SK-N-SH (cell line): ENCODE data around the gene KSR2. TPM values are rescaled to one million over a fixed set of nuclear protein-coding genes. Genes with fewer than 3 reads are reported as not detected.
A peak's percentile ranks its signal among the peaks of the same experiment; 100 is the strongest.

Source experiments
- CTCF ChIA-PET: fragments of 300-600, 350-600 bp; formaldehyde crosslinking; extraction: SDS; loops from one replicate; lab custom pipeline; 2021; lab: Yijun Ruan, JAX
- POLR2A ChIA-PET: fragments of 350-600 bp; sonication (Branson Sonifier 250); formaldehyde crosslinking; extraction: SDS; loops from one replicate; lab custom pipeline; 2020; ENCODE audit warnings: antibody characterized with exemption, inconsistent platforms; lab: Yijun Ruan, JAX
- DNase-seq: peaks from one replicate; pipeline ENCODE4 v3.0.0; 2012
- H2AFZ ChIP-seq: fragments of 200-600 bp; sonication (generic); 2 replicates; pipeline ENCODE4 v1.8.1; 2016; ENCODE audit warnings: antibody characterized with exemption, mild to moderate bottlenecking, low read depth
- H3F3A ChIP-seq: fragments of 200-600 bp; sonication (generic); replicated peaks from 2 replicates; pipeline ENCODE3; 2016; ENCODE audit warnings: antibody characterized with exemption, mild to moderate bottlenecking; ENCODE audit not compliant: insufficient read depth
- H3K27ac ChIP-seq, 2 experiments: fragments of 200-500 bp in 1 of 2; fragments of 200-600 bp in 1 of 2; sonication (Bioruptor generic) in 1 of 2; sonication (generic), shearing (Covaris generic) in 1 of 2; 2 replicates each; pipeline versions ENCODE4 v1.5.1 to v1.6.1; 2014 to 2016; ENCODE audit warnings: low read depth in 2 of 2, inconsistent platforms in 1 of 2, low read length in 1 of 2, mild to moderate bottlenecking in 1 of 2, mixed read lengths in 1 of 2
- H3K27me3 ChIP-seq: fragments of 200-600 bp; sonication (generic), shearing (Covaris generic); 2 replicates; pipeline ENCODE4 v1.6.1; 2016; ENCODE audit warnings: mixed run types; ENCODE audit not compliant: insufficient read depth
- H3K36me3 ChIP-seq, 2 experiments: fragments of 200-500 bp in 1 of 2; fragments of 200-600 bp in 1 of 2; sonication (Bioruptor generic) in 1 of 2; sonication (generic) in 1 of 2; replicated peaks in 1 of 2; 2 replicates each; pipeline versions ENCODE3 to v1.5.1; 2014 to 2016; ENCODE audit warnings: low read length in 1 of 2, mild to moderate bottlenecking in 1 of 2; ENCODE audit not compliant: insufficient read depth in 2 of 2, control insufficient read depth in 1 of 2
- H3K4me1 ChIP-seq, 2 experiments: fragments of 200-500 bp in 1 of 2; fragments of 200-600 bp in 1 of 2; sonication (Bioruptor generic) in 1 of 2; sonication (generic), shearing (Covaris generic) in 1 of 2; 2 replicates each; pipeline versions ENCODE4 v1.5.1 to v1.6.1; 2014 to 2016; ENCODE audit warnings: low read depth in 1 of 2, low read length in 1 of 2, mixed run types in 1 of 2; ENCODE audit not compliant: insufficient read depth in 2 of 2, control insufficient read depth in 1 of 2
- H3K4me2 ChIP-seq: fragments of 200-600 bp; sonication (generic), shearing (Covaris generic); 2 replicates; pipeline ENCODE4 v1.6.1; 2017; ENCODE audit warnings: mixed run types
- H3K4me3 ChIP-seq, 2 experiments: fragments of 200-500 bp in 1 of 2; fragments of 200-600 bp in 1 of 2; sonication (Bioruptor generic) in 1 of 2; sonication (generic), shearing (Covaris generic) in 1 of 2; 2 replicates each; pipeline versions ENCODE4 v1.5.1 to v1.8.1; 2014 to 2016; ENCODE audit warnings: low read depth in 2 of 2, inconsistent platforms in 1 of 2, low read length in 1 of 2, mild to moderate bottlenecking in 1 of 2, mixed read lengths in 1 of 2, moderate library complexity in 1 of 2
- H3K79me2 ChIP-seq: fragments of 200-600 bp; sonication (generic); 2 replicates; pipeline ENCODE4 v1.8.1; 2017; ENCODE audit warnings: mild to moderate bottlenecking; ENCODE audit not compliant: insufficient read depth
- H3K9ac ChIP-seq: fragments of 200-600 bp; sonication (generic); 2 replicates; pipeline ENCODE4 v1.6.1; 2017; ENCODE audit warnings: mixed run types
- H3K9me2 ChIP-seq: fragments of 200-600 bp; sonication (generic); 2 replicates; pipeline ENCODE4 v1.6.1; 2017; ENCODE audit warnings: mixed run types
- H3K9me3 ChIP-seq: fragments of 200-600 bp; sonication (generic); 2 replicates; pipeline ENCODE4 v1.6.1; 2017; ENCODE audit warnings: mixed run types, mild to moderate bottlenecking, moderate library complexity
- H4K20me1 ChIP-seq: fragments of 200-600 bp; sonication (generic); 2 replicates; pipeline ENCODE4 v1.6.1; 2017; ENCODE audit warnings: mild to moderate bottlenecking, mixed run types; ENCODE audit not compliant: insufficient read depth
- EP300 ChIP-seq, 2 experiments: IDR thresholded peaks; 2 replicates each; pipeline versions ENCODE4 v1.4.0 to v1.6.1; 2012; ENCODE audit warnings: borderline replicate concordance in 1 of 2, low read depth in 1 of 2, low read length in 1 of 2
- EZH2phosphoT487 ChIP-seq: fragments of 200-600 bp; sonication (generic); IDR thresholded peaks from 2 replicates; pipeline ENCODE4 v1.6.1; 2017; ENCODE audit warnings: low read depth, mixed run types, mild to moderate bottlenecking, antibody characterized with exemption, moderate library complexity, borderline replicate concordance
- FOXJ3 ChIP-seq: sonication (generic); formaldehyde crosslinking; IDR thresholded peaks from 2 replicates; pipeline ENCODE4 v1.5.1; 2020; ENCODE audit warnings: mild to moderate bottlenecking, missing genetic modification reagents
- FOXM1 ChIP-seq: IDR thresholded peaks from 2 replicates; pipeline ENCODE4 v1.4.0; 2012; ENCODE audit warnings: low read depth, mild to moderate bottlenecking
- GATA2 ChIP-seq: sonication (generic); formaldehyde crosslinking; IDR thresholded peaks from 2 replicates; pipeline ENCODE4 v1.5.0; 2020; ENCODE audit warnings: mild to moderate bottlenecking, missing genetic modification reagents
- MXI1 ChIP-seq: IDR thresholded peaks from 2 replicates; pipeline ENCODE4 v1.6.1; 2012; ENCODE audit warnings: mild to moderate bottlenecking, low read depth, low read length, improper control_type of control experiment
- POLR2AphosphoS5 ChIP-seq: IDR thresholded peaks from 2 replicates; pipeline ENCODE4 v1.6.1; 2012; ENCODE audit warnings: low read depth, low read length
- RAD21 ChIP-seq: IDR thresholded peaks from 2 replicates; pipeline ENCODE4 v1.6.1; 2012; ENCODE audit warnings: mild to moderate bottlenecking, low read length
- RCOR1 ChIP-seq: fragments of 150-350 bp; IDR thresholded peaks from 2 replicates; pipeline ENCODE4 v1.6.1; 2017; ENCODE audit warnings: antibody characterized with exemption, low read length
- RFX5 ChIP-seq: IDR thresholded peaks from 2 replicates; pipeline ENCODE4 v1.6.1; 2012; ENCODE audit warnings: mild to moderate bottlenecking, improper control_type of control experiment, low read length
- SMC3 ChIP-seq: IDR thresholded peaks from 2 replicates; pipeline ENCODE4 v1.6.1; 2012; ENCODE audit warnings: low read depth, low read length, improper control_type of control experiment
- TAF1 ChIP-seq: IDR thresholded peaks from 2 replicates; pipeline ENCODE4 v1.6.1; 2012; ENCODE audit warnings: low read depth, mild to moderate bottlenecking, low read length, moderate library complexity, borderline replicate concordance
- TEAD4 ChIP-seq: IDR thresholded peaks from 2 replicates; pipeline ENCODE4 v1.4.0; 2012; ENCODE audit warnings: mild to moderate bottlenecking, borderline replicate concordance; ENCODE audit not compliant: insufficient read depth
- YY1 ChIP-seq: IDR thresholded peaks from 2 replicates; pipeline ENCODE4 v1.4.0; 2012; ENCODE audit warnings: low read depth, mild to moderate bottlenecking
- WGBS: methylation state at CpG from one replicate; pipeline ENCODE4 v1.1.6; 2017; ENCODE audit warnings: low lambda C conversion rate; 5-methylcytosine and 5-hydroxymethylcytosine counted together
- polyA plus RNA-seq, 3 experiments: library from polyadenylated mRNA; depleted of rRNA; stranded (reverse); fragments of >200 nt; gene quantifications; 2 replicates each; pipeline ENCODE4 v1.2.3, GENCODE V29; 2012
- TF ChIP-seq, protein P1 (sequence below): fragments of 150-350 bp; IDR thresholded peaks from 2 replicates; pipeline ENCODE4 v1.6.1; 2017; ENCODE audit warnings: antibody characterized with exemption, low read length, low read depth, borderline replicate concordance
- TF ChIP-seq, protein P2 (sequence below): IDR thresholded peaks from 2 replicates; pipeline ENCODE4; 2012
- TF ChIP-seq, protein P3 (sequence below): IDR thresholded peaks from 2 replicates; pipeline ENCODE4 v1.6.1; 2012; ENCODE audit warnings: mild to moderate bottlenecking, low read depth, low read length, moderate library complexity

Gene KSR2
- polyA plus RNA-seq, 1 of the 3 experiments (the other 2 are of a cell fraction), result 0.12 TPM

DNA sequence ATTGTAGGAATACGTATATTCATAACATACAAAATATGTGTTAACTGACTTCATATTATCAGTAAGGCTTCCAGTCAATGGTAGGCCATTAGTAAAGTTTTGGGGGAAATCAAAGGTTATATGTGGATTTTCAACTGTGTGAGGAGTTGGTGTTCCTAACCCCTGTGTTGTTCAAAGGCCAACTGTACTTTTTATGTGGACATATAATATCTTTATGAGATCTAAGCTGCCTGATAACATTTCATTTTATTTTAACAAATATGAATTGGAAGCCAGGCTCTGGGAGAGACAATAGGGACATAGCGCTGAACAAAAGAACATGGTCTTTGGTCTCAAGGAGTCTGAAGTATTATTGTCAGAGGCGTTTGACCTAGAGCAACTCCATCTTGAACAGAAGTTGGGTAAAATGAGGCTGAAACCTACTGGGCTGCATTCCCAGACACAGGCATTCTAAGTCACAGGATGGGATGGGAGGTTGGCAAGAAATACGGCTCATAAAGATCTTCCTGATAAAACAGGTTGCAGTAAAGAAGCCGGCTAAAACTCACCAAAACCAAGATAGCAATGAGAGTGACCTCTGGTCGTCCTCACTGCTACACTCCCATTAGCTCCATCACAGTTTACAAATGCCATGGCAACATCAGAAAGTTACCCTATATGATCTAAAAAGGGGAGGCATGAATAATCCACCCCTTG, 147.2 kb downstream of the KSR2 start:
- Histone ChIP-seq H3K27me3 (no peaks in the 10 kb centered on the region), H3K9me3 (no peaks in the 10 kb centered on the region), H3K9ac (no peak overlapping the region), H3K79me2 (no peaks in the 10 kb centered on the region), H3F3A (no peaks in the 10 kb centered on the region), H3K9me2 (no peaks in the 10 kb centered on the region), H3K27ac (no peak overlapping the region), H3K4me2 (no peak overlapping the region), H2AFZ (no peak overlapping the region), H3K4me1 (peaks cover 0 to 7% of the 10 kb centered on the region in 2 experiments; a peak in 1 of 4 replicates), H3K36me3 (no peaks in the 10 kb centered on the region), H4K20me1 (no peaks in the 10 kb centered on the region), H3K4me3 (no peak overlapping the region)
- ChIA-PET POLR2A (interaction anchor here (1.2 kb wide), 1 partner anchor 14 kb away, joined by 3 read pairs; no protein-coding TSS in a partner anchor), CTCF (no interaction called here)
- no peak for TF ChIP-seq FOXM1
- TF ChIP-seq RAD21, result no peak
- TF ChIP-seq TEAD4, result no peak
- TF ChIP-seq, protein P1, sequence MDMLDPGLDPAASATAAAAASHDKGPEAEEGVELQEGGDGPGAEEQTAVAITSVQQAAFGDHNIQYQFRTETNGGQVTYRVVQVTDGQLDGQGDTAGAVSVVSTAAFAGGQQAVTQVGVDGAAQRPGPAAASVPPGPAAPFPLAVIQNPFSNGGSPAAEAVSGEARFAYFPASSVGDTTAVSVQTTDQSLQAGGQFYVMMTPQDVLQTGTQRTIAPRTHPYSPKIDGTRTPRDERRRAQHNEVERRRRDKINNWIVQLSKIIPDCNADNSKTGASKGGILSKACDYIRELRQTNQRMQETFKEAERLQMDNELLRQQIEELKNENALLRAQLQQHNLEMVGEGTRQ, result no peak
- TF ChIP-seq, protein P2, sequence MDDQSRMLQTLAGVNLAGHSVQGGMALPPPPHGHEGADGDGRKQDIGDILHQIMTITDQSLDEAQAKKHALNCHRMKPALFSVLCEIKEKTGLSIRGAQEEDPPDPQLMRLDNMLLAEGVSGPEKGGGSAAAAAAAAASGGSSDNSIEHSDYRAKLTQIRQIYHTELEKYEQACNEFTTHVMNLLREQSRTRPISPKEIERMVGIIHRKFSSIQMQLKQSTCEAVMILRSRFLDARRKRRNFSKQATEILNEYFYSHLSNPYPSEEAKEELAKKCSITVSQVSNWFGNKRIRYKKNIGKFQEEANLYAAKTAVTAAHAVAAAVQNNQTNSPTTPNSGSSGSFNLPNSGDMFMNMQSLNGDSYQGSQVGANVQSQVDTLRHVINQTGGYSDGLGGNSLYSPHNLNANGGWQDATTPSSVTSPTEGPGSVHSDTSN, result no peak
- DNase-seq, result no peak
- WGBS, result 42% methylated on average over 6 of the region's 6 CpGs

DNA sequence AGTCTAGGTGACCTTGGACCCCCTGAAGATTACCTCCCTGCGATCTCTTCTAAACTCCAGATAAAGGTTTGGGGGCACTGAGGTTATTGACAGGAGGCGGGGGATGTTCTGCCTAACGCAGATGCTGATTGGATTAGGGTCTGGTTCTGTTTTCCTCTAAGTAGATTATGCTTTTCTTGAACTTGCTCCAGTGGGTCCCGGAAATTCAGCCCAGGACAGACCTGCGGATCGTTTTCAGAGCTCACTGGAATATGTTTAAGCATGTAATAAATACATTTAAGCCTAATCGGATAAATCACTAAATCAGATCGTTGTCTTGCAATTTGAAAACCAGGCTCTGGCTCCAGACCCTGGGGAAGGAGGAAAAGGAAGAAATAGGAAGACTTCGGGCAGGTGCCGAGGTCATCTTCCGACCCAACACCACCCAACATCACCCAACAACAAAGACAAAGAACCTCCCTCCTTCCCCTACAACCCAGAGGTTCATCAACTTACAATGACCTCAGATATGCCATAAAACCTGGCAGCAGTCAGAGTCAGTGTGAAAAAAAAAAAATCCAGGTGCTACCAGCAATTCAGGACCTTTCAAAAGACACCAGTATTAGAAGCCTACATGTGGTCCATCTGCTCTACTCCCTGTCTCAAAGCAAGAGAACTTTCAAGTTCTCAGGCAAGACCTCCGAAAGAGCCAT, 148.4 kb downstream of the KSR2 start:
- H3K9ac ChIP-seq, result no peak overlapping the region
- no peak overlapping the region; a peak in 1 of 4 replicates for H3K27ac ChIP-seq
- H4K20me1 ChIP-seq, result no peaks in the 10 kb centered on the region
- no peaks in the 10 kb centered on the region for H3K9me2 ChIP-seq
- DNase-seq, result peak; percentile 28
- WGBS, result 14% methylated on average over 12 of the region's 12 CpGs
- no peak overlapping the region for H3K4me2 ChIP-seq
- H3K4me3 ChIP-seq, result no peak overlapping the region
- H3K36me3 ChIP-seq, result no peaks in the 10 kb centered on the region
- CTCF ChIA-PET, result interaction anchor here (1.2 to 2.5 kb wide), 2 partner anchors 12 to 17 kb away, joined by 3 to 12 read pairs; no protein-coding TSS in a partner anchor
- H3F3A ChIP-seq, result no peaks in the 10 kb centered on the region
- H2AFZ ChIP-seq, result no peak overlapping the region
- no peaks in the 10 kb centered on the region for H3K9me3 ChIP-seq
- POLR2A ChIA-PET, result no interaction called here
- H3K27me3 ChIP-seq, result no peaks in the 10 kb centered on the region
- H3K4me1 ChIP-seq, result peaks cover 0 to 7% of the 10 kb centered on the region in 2 experiments; a peak in 1 of 4 replicates
- H3K79me2 ChIP-seq, result no peaks in the 10 kb centered on the region
- TF ChIP-seq POLR2AphosphoS5, result no peak
- TF ChIP-seq, protein P2, result no peak
- no peak for TF ChIP-seq YY1
- no peak for TF ChIP-seq RFX5
- TF ChIP-seq TEAD4, result no peak
- no peak for TF ChIP-seq SMC3
- TF ChIP-seq RAD21, result no peak
- TF ChIP-seq MXI1, result no peak
- peak; percentile 63; the same call in 1 of the 2 replicates for TF ChIP-seq RCOR1
- no peak for TF ChIP-seq EZH2phosphoT487
- 0 out of 2 replicates have a peak, but pooled peaks have one; percentile 14 for TF ChIP-seq GATA2 (CRISPR knock-in tag)
- TF ChIP-seq EP300 (IDR thresholded peaks at IDR 0.05; ENCODE audit: borderline replicate concordance in 1 of 2, low read depth in 1 of 2, low read length in 1 of 2), result peak in 1 of 2 experiments; percentile 46; a peak in 1 of 4 replicates
- no peak for TF ChIP-seq TAF1
- TF ChIP-seq FOXM1, result no peak
- TF ChIP-seq, protein P3, sequence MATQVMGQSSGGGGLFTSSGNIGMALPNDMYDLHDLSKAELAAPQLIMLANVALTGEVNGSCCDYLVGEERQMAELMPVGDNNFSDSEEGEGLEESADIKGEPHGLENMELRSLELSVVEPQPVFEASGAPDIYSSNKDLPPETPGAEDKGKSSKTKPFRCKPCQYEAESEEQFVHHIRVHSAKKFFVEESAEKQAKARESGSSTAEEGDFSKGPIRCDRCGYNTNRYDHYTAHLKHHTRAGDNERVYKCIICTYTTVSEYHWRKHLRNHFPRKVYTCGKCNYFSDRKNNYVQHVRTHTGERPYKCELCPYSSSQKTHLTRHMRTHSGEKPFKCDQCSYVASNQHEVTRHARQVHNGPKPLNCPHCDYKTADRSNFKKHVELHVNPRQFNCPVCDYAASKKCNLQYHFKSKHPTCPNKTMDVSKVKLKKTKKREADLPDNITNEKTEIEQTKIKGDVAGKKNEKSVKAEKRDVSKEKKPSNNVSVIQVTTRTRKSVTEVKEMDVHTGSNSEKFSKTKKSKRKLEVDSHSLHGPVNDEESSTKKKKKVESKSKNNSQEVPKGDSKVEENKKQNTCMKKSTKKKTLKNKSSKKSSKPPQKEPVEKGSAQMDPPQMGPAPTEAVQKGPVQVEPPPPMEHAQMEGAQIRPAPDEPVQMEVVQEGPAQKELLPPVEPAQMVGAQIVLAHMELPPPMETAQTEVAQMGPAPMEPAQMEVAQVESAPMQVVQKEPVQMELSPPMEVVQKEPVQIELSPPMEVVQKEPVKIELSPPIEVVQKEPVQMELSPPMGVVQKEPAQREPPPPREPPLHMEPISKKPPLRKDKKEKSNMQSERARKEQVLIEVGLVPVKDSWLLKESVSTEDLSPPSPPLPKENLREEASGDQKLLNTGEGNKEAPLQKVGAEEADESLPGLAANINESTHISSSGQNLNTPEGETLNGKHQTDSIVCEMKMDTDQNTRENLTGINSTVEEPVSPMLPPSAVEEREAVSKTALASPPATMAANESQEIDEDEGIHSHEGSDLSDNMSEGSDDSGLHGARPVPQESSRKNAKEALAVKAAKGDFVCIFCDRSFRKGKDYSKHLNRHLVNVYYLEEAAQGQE, result no peak
- no peak for TF ChIP-seq FOXJ3 (CRISPR knock-in tag)
